ENCODE measurements around the gene FARP2. TPM values are rescaled to one million over a fixed set of nuclear protein-coding genes. Genes with fewer than 3 reads are reported as not detected.
"Not testable (repeated sequence)": the region's sequence is repeated elsewhere in the genome, so short reads cannot be mapped to it uniquely, and the experiment has no call there.

The FARP2 gene
- total and polyA plus RNA-seq, 2 of the 4 experiments (the other 2 are of a cell fraction): 17.1 to 30.8 TPM

GRCh38 chr2:241525818-241526780 lies 170.0 kb downstream of the FARP2 start:
- H3K79me1 ChIP-seq (ENCODE audit: low read depth in 1 of 2, low read length in 2 of 2); H3K27me3 ChIP-seq (ENCODE audit: control insufficient read depth, insufficient read depth, low read length); dilution Hi-C loops (cut with HindIII; ENCODE audit: low sequenced_read_pairs, unreplicated experiment); H3K9me3 ChIP-seq (ENCODE audit: control insufficient read depth, insufficient read depth, low read length); H3K4ac ChIP-seq (ENCODE audit: low read depth, low read length); H3K27ac ChIP-seq (ENCODE audit: insufficient read depth, low read length); ATAC-seq (ENCODE audit: low read depth); H2BK15ac ChIP-seq (ENCODE audit: low read depth, low read length); H2AK5ac ChIP-seq (ENCODE audit: low read depth, low read length); H3K9ac ChIP-seq (ENCODE audit: low read depth, low read length); in situ Hi-C loops (cut with MboI; ENCODE audit: low sequenced_read_pairs); H4K8ac ChIP-seq (ENCODE audit: low read depth in 2 of 2, low read length in 2 of 2); BruUV-seq (replicated peaks); intact Hi-C loops (cut with micrococcal nuclease); H2AK9ac ChIP-seq (replicated peaks; ENCODE audit: low read depth, low read length, poor library complexity); H3K23ac ChIP-seq (ENCODE audit: low read depth, low read length); H2AFZ ChIP-seq (replicated peaks; ENCODE audit: low read length, poor library complexity); H3K4me3 ChIP-seq (ENCODE audit: insufficient read depth, low read depth, low read length); H3K4me2 ChIP-seq (ENCODE audit: low read depth, low read length); DNase-seq; H3K56ac ChIP-seq (ENCODE audit: extremely low read depth, insufficient read depth, low read length); CTCF ChIA-PET; H2BK120ac ChIP-seq (ENCODE audit: low read depth, low read length); H2BK5ac ChIP-seq (ENCODE audit: low read depth, low read length, poor library complexity, severe bottlenecking); H2BK20ac ChIP-seq (ENCODE audit: low read depth, low read length); H4K5ac ChIP-seq (ENCODE audit: low read depth, low read length); H4K91ac ChIP-seq (ENCODE audit: insufficient read depth, low read depth, low read length); H3K14ac ChIP-seq (replicated peaks; ENCODE audit: low read depth, low read length); H3K18ac ChIP-seq (ENCODE audit: low read depth, low read length); H4K20me1 ChIP-seq (ENCODE audit: insufficient read depth, low read length); H3K36me3 ChIP-seq (ENCODE audit: control insufficient read depth, insufficient read depth, low read length); POLR2A ChIA-PET (ENCODE audit: unreplicated experiment); H3K9me1 ChIP-seq (ENCODE audit: insufficient read depth, low read length); H3K4me1 ChIP-seq (ENCODE audit: control insufficient read depth, insufficient read depth, low read length): not testable (repeated sequence)
- 92% methylated on average over 11 of the region's 31 CpGs; no CpG with 5 or more reads in 1 of the 2 experiments for WGBS, 2 experiments (ENCODE audit: extremely low coverage in 2 of 2, insufficient read length in 1 of 2)

Measured in IMR-90 (cell line).